NAMALWA (cell line): ENCODE results near the gene KCNK4.
A peak's percentile ranks its signal among the peaks of the same experiment; 100 is the strongest.

Experiments
- DNase-seq: peaks from one replicate; pipeline ENCODE4 v3.0.0-alpha.2; 2015; ENCODE audit warnings: low spot score

KCNK4 gene

DNA sequence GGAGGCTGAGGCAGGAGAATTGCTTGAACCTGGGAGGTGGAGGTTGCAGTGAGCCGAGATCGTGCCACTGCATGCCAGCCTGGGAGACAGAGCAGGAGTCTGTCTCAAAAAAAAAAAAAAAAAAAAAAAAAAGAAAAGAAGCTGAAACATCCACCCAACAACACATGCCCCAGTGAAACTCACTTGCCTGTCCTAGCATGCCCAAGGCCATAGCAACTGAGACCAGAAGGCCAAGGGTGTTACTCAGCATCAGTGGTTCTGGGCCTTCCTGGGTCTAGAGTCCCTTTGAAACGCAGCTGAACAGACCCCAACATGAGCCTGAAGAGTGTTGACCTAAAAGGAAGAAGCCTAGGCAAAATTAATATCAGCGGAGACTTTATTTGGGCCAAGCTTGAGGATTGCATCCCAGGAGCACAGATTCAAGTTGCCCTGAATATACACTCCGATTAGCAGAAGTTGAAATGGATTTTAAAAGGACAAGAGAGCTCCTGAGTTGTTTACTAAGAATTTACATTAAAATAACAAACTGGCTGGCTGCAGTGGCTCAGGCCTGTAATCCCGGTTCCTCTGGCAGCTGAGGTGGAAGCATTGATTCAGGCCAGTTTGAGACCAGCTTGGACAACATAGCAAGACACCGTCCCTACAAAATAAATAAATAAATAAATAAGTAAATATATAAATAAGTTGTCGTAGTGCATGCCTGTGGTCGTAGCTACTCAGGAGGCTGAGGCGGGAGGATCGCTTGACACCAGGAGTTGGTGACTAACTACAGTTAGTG, 33.8 kb downstream of the KCNK4 start:
- DNase-seq: no peak

GRCh38 chr11:64327375-64327774, 36.3 kb downstream of the KCNK4 start:
- DNase-seq: no peak

- DNase-seq: no peak
Observed at GRCh38 chr11:64327993-64328392, 36.9 kb downstream of the KCNK4 start.

DNA sequence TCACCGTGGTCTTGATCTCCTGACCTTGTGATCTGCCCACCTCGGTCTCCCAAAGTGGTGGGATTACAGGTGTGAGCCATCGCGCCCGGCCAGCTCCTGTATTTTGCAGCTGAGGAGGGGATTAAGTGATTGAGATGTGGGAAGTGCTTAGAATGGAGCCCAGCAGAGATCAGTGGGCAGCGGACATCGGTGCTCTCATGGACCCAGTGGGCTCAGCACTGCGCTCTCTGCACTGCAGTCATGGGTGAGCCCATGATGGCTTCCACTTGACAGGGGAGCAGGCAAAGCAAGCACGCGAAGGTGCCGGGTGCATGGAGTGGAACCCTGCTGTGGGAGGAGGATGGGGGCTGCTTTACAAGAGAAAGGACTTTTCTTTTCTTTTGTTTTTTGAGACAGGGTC, 39.8 kb downstream of the KCNK4 start:
- DNase-seq: no peak

DNA sequence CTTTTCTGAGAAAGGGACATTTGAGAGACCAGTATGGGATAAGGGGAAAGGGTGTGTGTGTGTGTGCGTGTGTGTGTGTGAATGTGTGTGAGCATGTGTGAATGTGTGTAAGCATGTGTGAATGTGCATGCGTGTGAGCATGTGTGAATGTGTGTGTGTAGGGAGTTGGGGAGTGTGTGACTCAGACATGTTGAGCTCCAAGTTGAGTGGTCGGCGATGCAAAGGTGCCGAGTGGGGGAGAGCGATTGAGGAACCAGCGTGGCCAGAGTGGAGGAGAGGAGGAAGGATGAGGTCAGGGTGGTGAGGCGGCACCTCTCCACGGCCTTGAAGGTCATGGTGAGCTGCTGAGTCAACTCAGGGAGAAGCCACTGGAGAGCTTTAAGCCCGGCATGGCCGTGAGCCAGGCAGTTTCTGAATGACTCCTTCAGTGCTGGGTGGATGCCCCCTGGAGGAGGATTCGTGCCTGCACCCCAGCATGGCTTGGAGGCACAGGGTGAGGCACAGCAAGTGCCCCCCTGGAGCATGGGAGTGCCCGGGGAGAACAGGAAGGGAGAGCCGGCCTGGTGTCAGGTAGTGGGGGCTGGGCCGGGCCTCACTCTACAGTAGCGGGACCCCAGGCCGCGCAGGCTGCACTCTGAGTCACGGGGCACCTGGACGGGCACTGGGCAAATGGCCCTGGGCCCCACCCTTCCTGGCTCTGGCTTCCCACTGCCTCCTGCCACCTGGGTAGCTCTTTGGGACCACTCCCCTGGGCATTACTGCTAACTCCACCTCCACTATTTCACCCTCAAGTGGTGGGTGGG, 40.7 kb downstream of the KCNK4 start:
- peak; percentile 80 for DNase-seq

DNA sequence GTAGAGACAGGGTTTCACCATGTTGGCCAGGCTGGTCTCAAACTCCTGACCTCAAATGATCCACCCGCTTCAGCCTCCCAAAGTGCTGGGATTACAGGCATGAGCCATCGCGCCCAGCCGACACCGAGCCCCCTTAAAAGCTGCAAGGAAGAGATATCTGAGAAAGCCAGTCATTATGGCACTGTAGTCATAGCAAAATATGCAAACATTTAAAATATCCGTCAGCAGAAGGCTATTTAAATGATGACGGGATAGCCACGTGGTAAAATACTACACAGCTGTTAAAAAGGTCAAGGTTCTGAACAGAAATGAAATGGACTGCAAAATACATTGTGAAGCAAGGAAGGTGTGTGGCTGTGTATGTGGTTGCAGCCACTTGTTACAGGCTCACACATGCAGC, 42.5 kb downstream of the KCNK4 start:
- DNase-seq: no peak

GRCh38 chr11:64334764-64335735, 43.9 kb downstream of the KCNK4 start:
- DNase-seq: peak; percentile 96

DNA sequence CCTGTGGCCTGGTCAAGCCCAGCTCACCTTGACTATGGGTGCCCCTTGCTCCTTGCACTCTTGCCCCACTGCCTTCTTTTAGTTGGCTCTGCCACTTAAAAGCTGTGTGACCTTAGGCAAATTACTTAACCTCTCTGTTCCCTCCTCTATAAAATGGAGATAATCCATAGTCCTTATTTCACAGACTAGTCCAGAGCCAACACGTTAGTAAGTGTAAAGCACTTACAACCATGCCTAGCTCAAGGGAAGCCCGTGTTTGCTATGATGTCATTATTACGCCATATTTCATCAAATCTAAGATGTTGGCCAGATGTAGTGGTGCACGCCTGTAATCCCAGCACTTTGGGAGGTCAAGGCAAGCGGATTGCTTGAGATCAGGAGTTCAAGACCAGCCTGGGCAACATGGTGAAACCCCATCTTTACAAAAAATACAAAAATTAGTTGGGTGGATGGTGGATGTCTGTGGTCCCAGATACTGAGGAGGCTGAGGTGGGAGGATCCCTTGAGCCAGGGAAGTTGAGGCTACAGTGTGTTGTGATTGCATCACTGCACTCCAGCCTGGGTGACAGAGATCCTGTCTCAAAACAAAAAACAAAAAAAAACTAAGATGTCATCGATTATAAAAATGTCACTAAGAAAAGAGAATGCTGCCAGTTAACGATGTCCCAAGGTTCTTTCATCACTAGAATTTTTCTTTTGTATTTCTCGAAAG, 46.6 kb downstream of the KCNK4 start:
- DNase-seq: no peak

DNA sequence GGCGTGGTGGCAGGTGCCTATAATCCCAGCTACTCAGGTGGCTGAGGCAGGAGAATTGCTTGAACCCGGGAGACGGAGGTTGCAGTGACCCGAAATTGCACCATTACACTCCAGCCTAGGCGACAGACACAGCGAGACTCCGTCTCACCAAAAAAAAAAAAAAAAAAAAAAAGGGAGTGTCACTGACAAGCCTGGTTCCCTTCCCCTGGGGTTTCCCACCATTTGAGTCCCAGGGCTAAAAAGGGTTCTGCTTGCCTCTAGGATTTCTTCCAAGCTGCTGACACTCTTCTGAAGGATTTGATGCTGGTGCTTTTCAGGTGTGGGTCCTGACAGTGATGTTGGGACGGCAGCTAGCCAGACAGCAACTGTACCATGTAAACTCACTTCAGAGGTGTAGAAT, 47.6 kb downstream of the KCNK4 start:
- DNase-seq: no peak

DNA sequence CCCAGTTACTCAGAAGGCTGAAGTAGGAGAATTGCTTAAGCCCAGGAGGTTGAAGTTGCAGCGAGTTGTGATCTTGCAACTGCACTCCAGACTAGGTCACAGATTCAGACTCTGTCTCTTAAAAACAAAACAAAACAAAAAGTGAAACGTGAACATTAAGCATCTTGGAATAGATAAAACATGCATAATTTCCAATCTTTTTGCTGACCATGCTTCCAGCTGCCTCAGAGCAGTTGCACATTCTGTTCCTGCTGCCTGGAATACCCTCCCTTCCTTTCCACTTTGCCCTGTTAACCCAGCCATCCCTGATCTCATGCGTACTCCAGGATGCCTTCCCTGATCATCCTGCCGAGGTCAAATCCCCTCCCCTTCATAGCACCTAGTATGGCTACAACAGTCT, 48.2 kb downstream of the KCNK4 start:
- no peak for DNase-seq

DNA sequence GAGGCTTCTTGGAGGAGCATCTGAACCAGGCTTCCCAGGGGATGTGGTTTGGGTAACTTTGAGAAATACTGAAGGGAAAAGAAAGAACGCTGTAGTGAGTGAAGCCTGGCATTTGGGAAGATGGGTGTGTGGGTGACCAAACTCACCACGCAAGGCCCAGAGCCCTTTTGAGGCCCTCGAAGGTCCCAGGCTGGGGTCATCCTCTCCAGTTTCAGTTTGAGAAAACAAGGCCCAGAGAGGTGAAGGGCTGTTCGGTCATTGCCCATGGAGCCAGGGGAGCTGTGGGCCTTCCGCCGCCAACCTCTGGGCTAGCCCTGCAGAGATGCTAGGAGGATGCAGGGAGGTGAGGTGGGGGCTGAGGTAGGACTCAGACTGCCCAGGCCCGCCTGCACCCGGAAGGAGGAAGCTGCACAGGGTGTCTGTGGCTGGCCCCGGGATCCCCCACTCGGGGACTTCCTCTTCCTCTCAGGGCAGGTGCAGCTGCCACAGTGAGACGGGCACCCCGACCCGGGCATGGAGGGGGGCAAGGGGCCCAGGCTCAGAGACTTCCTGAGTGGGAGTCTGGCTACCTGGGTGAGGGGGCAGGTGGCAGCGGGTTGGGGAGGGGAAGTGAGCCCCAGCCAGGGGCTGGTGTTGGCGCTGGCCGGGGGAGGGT, 48.8 kb downstream of the KCNK4 start, which contains the start of gene CCDC88B:
CCDC88B (plus strand) TSS at position 451 of the 655 bp plus-strand sequence; CDS start at position 514, 63 bp downstream.
- DNase-seq: peak; percentile 90

GRCh38 chr11:64340671-64341335, 49.7 kb downstream of the KCNK4 start:
- peak; percentile 77 for DNase-seq

DNA sequence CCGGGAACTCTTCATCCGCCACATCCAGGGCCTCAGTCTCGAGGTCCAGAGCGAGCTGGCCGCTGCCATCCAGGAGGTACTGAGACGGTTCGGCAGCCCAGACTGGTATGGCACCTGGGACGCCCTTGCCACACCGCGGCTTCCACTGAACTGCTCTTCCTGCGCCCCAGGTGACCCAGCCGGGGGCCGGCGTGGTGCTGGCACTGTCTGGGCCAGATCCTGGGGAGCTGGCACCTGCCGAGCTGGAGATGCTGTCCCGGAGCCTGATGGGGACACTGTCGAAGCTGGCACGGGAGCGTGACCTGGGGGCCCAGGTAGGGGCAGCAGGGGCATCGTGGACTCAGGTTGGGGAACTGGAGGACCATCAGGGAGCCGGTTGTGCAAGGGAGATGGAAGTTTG, 50.3 kb downstream of the KCNK4 start:
- DNase-seq: no peak

GRCh38 chr11:64341851-64342791, 51.0 kb downstream of the KCNK4 start:
- peak; percentile 93 for DNase-seq

DNA sequence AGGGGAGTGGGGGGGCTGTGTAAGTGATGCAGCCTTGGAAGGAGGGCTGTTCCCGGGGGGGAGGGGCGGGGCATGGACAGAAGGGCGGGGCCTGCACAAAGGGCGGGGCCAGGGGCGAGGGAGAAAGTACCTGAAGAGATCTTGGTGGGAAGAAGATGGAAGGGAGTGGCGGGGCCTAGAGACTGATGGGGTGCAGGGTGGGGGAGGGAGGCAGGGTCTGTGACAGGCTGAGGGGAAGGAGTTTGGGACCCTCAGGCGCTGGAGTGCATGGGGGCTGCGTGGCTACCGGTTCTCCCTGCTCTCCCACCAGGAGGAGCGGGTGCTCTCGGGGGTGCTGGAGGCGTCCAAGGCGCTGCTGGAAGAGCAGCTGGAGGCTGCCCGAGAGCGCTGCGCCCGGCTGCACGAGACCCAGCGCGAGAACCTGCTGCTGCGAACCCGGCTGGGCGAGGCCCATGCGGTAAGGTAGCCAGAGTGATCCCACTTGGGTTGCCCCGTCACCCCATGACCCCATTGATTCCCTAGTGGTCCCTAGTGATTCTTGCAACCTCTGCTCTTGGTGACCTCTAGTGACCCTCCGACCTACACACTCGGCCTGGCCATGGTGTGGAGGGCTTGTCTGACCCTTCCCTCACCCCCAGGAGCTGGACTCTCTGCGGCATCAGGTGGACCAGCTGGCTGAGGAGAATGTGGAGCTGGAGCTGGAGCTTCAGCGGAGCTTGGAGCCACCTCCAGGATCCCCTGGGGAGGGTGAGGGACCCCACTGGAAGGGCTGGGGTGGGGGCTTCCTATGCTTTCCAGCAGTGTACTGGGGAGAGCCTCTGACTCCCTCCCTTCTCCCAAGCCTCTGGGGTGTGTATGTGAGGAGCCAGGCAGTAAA, 52.0 kb downstream of the KCNK4 start:
- DNase-seq: no peak

DNA sequence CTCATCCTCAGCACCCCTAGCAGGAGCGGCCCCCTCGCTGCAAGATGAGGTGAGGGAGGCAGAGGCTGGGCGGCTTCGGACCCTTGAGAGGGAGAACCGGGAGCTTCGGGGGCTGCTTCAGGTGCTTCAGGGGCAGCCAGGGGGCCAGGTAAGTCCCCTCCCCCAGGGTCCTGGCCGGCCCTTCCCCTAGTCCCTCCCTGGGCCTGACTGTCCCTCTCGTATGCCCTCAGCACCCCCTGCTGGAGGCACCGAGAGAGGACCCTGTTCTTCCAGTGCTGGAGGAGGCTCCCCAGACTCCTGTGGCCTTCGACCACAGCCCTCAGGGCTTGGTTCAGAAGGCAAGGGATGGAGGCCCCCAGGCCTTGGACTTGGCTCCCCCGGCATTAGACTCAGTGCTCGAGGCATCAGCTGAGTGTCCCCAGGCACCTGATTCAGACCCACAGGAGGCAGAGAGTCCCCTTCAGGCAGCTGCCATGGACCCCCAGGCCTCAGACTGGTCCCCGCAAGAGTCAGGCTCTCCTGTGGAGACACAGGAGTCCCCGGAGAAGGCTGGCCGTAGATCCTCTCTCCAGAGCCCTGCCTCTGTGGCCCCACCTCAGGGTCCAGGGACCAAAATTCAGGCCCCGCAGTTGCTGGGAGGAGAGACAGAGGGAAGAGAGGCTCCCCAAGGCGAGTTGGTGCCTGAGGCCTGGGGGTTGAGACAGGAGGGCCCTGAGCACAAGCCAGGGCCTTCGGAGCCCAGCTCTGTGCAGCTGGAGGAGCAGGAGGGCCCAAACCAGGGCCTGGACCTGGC, 52.9 kb downstream of the KCNK4 start:
- no peak for DNase-seq

DNA sequence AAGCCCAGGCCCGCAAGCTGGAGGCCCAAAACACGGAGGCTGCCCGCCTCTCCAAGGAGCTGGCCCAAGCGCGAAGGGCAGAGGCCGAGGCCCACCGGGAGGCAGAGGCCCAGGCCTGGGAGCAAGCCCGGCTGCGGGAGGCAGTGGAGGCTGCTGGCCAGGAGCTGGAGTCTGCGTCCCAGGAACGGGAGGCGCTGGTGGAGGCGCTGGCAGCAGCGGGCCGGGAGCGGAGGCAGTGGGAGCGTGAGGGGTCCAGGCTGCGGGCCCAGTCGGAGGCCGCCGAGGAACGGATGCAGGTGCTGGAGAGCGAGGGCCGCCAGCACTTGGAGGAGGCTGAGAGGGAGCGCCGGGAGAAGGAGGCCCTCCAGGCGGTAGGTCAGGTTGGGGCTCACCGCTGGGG, 53.7 kb downstream of the KCNK4 start:
- no peak for DNase-seq
